CD4-positive, alpha-beta T cell (primary cell): Measurements from ENCODE around the gene IL10RB. TPM values are rescaled to one million over a fixed set of nuclear protein-coding genes. Genes with fewer than 3 reads are reported as not detected.

Experiments
- ATAC-seq: fragments of 200-7000 bp; cut with Tn5 transposase; one replicate; pipeline ENCODE4 v1.10.0; 2022; ENCODE audit warnings: mild to moderate bottlenecking; ENCODE audit not compliant: poor library complexity
- CTCF ChIA-PET: fragments of 350-600 bp; sonication (Branson Sonifier 250); formaldehyde crosslinking; loops from one replicate; lab custom pipeline; 2021; ENCODE audit warnings: antibody characterized with exemption, inconsistent platforms; lab: Charles Lee
- POLR2A ChIA-PET: fragments of 350-600 bp; sonication (Branson Sonifier 250); formaldehyde crosslinking; loops from one replicate; lab custom pipeline; 2021; ENCODE audit warnings: antibody characterized with exemption, inconsistent platforms; lab: Charles Lee
- DNase-seq, 14 experiments: peaks; one replicate each; pipeline ENCODE4 v3.0.0-alpha.2; 2013 to 2020; ENCODE audit warnings: mixed read lengths in 2 of 14
- H3K27ac ChIP-seq, 2 donors: one replicate each; pipeline versions ENCODE4 v1.5.1 to v1.7.0; 2013; ENCODE audit warnings: low read length in 2 of 2, low read depth in 1 of 2, mild to moderate bottlenecking in 1 of 2
- H3K27me3 ChIP-seq, 2 experiments: 1 replicate in 1 of 2; 2 replicates in 1 of 2; pipeline versions ENCODE4 v1.6.1 to v1.7.0; 2013; ENCODE audit warnings: low read length in 2 of 2, control low read depth in 1 of 2, mild to moderate bottlenecking in 1 of 2, moderate library complexity in 1 of 2; ENCODE audit not compliant: insufficient read depth in 2 of 2, control insufficient read depth in 1 of 2
- H3K36me3 ChIP-seq: one replicate; pipeline ENCODE4 v1.6.1; 2013; ENCODE audit warnings: low read length, control low read depth; ENCODE audit not compliant: insufficient read depth
- H3K4me1 ChIP-seq: one replicate; pipeline ENCODE4 v1.6.1; 2013; ENCODE audit warnings: low read length, control low read depth; ENCODE audit not compliant: insufficient read depth
- H3K4me3 ChIP-seq: one replicate; pipeline ENCODE4 v1.5.1; 2013; ENCODE audit warnings: mild to moderate bottlenecking, low read length, moderate library complexity
- H3K9me3 ChIP-seq, 2 experiments: 1 replicate in 1 of 2; 2 replicates in 1 of 2; pipeline versions ENCODE4 v1.6.1 to v1.7.0; 2013; ENCODE audit warnings: low read length in 2 of 2, mild to moderate bottlenecking in 2 of 2, control low read depth in 1 of 2, moderate library complexity in 1 of 2; ENCODE audit not compliant: control insufficient read depth in 1 of 2, insufficient read depth in 1 of 2
- H3K27ac Mint-ChIP-seq: one replicate; pipeline ENCODE4 v1.8.0; 2020; ENCODE audit warnings: mixed read lengths
- H3K27me3 Mint-ChIP-seq: one replicate; pipeline ENCODE4 v1.8.0; 2021; ENCODE audit warnings: mixed read lengths
- H3K36me3 Mint-ChIP-seq: one replicate; pipeline ENCODE4 v1.8.0; 2021; ENCODE audit warnings: low read depth, mixed read lengths
- H3K4me1 Mint-ChIP-seq: one replicate; pipeline ENCODE4 v1.8.0; 2021; ENCODE audit warnings: low read depth, mixed read lengths
- H3K4me3 Mint-ChIP-seq: one replicate; pipeline ENCODE4 v1.8.0; 2020; ENCODE audit warnings: mild to moderate bottlenecking, mixed read lengths
- H3K9me3 Mint-ChIP-seq: one replicate; pipeline ENCODE4 v1.8.0; 2020; ENCODE audit warnings: mixed read lengths
- intact Hi-C, 2 experiments: fragments of 100-400 bp; cut with DNase I in 1 of 2; cut with micrococcal nuclease in 1 of 2; formaldehyde crosslinking; loops; one replicate each; pipeline versions ENCODE4 v1.15.1 to v1.9.0; 2023 to 2025; cut with DNase I, micrococcal nuclease
- total RNA-seq, 174 experiments: library from RNA in 2 of 174; stranded (reverse) in 2 of 174; gene quantifications; one replicate each; pipeline ENCODE4 v1.2.3 and lab custom pipeline; 2021 to 2026
- TF ChIP-seq, protein P1 (sequence below): fragments of 200-600 bp; IDR thresholded peaks from one replicate; pipeline ENCODE4 v1.8.0; 2022; ENCODE audit warnings: antibody characterized with exemption, mild to moderate bottlenecking

The IL10RB gene
- total RNA-seq, 2 experiments from 2014 or later: 7.2 to 9.2 TPM

DNA sequence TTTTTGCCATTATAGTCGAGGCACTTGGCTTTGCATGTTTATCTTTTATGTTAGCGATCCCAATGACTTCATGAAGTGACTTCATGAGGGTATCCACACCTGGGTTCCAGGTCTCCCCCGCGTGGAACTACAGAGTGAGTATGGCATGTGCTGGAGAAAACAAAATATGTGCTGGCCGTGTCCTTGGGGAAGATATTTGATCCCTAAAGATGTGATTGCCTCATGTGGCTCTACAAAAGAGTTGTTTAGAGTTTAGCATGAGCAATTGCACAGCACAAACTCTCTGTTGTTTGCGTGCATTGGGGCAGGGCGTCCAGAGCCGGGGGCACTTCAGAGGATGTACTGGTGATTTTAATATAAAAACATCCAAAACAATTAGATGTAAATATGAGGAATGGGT, 4.8 kb downstream of the IL10RB start:
- ChIA-PET POLR2A (no interaction called here), CTCF (no interaction called here)
- Histone ChIP-seq H3K36me3 (peaks cover 48% of the 10 kb centered on the region), H3K27ac (no peak overlapping the region), H3K4me3 (no peak overlapping the region), H3K9me3 (no peaks in the 10 kb centered on the region), H3K27me3 (no peaks in the 10 kb centered on the region), H3K4me1 (peaks cover 35% of the 10 kb centered on the region)
- no peaks in the 10 kb centered on the region for H3K9me3 Mint-ChIP-seq
- ATAC-seq: no peak
- no peak for DNase-seq
- TF ChIP-seq, protein P1, sequence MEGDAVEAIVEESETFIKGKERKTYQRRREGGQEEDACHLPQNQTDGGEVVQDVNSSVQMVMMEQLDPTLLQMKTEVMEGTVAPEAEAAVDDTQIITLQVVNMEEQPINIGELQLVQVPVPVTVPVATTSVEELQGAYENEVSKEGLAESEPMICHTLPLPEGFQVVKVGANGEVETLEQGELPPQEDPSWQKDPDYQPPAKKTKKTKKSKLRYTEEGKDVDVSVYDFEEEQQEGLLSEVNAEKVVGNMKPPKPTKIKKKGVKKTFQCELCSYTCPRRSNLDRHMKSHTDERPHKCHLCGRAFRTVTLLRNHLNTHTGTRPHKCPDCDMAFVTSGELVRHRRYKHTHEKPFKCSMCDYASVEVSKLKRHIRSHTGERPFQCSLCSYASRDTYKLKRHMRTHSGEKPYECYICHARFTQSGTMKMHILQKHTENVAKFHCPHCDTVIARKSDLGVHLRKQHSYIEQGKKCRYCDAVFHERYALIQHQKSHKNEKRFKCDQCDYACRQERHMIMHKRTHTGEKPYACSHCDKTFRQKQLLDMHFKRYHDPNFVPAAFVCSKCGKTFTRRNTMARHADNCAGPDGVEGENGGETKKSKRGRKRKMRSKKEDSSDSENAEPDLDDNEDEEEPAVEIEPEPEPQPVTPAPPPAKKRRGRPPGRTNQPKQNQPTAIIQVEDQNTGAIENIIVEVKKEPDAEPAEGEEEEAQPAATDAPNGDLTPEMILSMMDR: no peak
- no peak overlapping the region for H3K4me3 Mint-ChIP-seq
- intact Hi-C loops: no loop called here
- peaks cover 73% of the 10 kb centered on the region for H3K36me3 Mint-ChIP-seq
- no peak overlapping the region for H3K27ac Mint-ChIP-seq
- no peaks in the 10 kb centered on the region for H3K27me3 Mint-ChIP-seq
- H3K4me1 Mint-ChIP-seq: peaks cover 60% of the 10 kb centered on the region

DNA sequence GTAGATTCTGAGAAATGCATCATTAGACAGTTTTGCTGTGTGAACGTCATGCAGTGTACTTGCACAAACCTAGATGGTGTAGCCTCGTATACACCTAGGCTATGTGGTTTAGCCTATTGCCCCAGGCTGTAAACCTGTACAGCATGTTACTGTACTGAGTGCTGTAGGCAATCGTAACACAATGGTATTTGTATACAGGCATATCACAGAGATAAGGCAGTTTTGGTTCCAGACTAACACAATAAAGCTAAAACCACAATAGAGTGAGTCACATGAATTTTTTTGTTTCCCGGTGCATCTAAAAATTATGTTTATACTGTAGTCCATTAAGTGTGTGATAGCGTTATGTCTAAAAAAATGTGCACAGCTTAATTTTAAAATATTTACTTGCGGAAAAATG, 6.9 kb downstream of the IL10RB start:
- H3K9me3 ChIP-seq: no peaks in the 10 kb centered on the region
- ChIA-PET CTCF (no interaction called here), POLR2A (interaction anchor here (1.1 to 2.5 kb wide), 2 partner anchors 27 to 52 kb away, joined by 3 to 8 read pairs; partner anchors contain the start of gene IFNAR1)
- H3K27me3 ChIP-seq: no peaks in the 10 kb centered on the region
- H3K4me3 Mint-ChIP-seq: no peak overlapping the region
- TF ChIP-seq, protein P1: no peak
- H3K27ac Mint-ChIP-seq: no peak overlapping the region
- no peak overlapping the region for H3K27ac ChIP-seq
- no peaks in the 10 kb centered on the region for H3K9me3 Mint-ChIP-seq
- peaks cover 79% of the 10 kb centered on the region for H3K36me3 Mint-ChIP-seq
- H3K4me1 ChIP-seq: peaks cover 21% of the 10 kb centered on the region
- peaks cover 52% of the 10 kb centered on the region for H3K4me1 Mint-ChIP-seq
- intact Hi-C loops: no loop called here
- DNase-seq (no peak), ATAC-seq (no peak)
- H3K36me3 ChIP-seq: peaks cover 62% of the 10 kb centered on the region
- no peak overlapping the region for H3K4me3 ChIP-seq
- no peaks in the 10 kb centered on the region for H3K27me3 Mint-ChIP-seq

DNA sequence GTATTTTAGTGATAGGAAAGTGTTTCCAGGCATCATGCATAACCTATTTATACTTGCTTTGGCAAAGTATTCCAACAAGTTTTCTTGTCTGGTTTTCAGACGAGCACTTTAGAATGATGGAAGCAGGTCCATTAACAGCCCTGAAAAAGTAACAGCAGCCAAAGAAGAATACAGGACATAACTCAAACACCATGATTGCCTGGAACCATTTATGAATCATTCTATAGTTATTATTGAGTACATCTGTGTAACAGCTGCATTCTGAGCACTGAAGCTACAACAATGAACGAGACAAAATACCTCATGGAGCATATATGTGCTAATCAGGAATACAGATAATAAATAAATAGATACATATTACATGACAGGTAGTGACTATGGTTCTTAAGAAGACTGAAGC, 12.6 kb downstream of the IL10RB start:
- peaks cover 76% of the 10 kb centered on the region for H3K36me3 ChIP-seq
- H3K27ac ChIP-seq: no peak overlapping the region
- Mint-ChIP-seq H3K9me3 (no peaks in the 10 kb centered on the region), H3K27me3 (no peaks in the 10 kb centered on the region), H3K36me3 (peaks cover 84% of the 10 kb centered on the region), H3K4me3 (no peak overlapping the region), H3K27ac (no peak overlapping the region), H3K4me1 (peaks cover 29% of the 10 kb centered on the region)
- H3K4me1 ChIP-seq: no peaks in the 10 kb centered on the region
- intact Hi-C loops: no loop called here
- TF ChIP-seq, protein P1: no peak
- DNase-seq (no peak), ATAC-seq (no peak)
- no peaks in the 10 kb centered on the region for H3K27me3 ChIP-seq
- POLR2A ChIA-PET: interaction anchor here (1.3 to 1.4 kb wide), 2 partner anchors 12 to 35 kb away, joined by 3 to 5 read pairs; partner anchors contain the start of gene IL10RB
- no peaks in the 10 kb centered on the region for H3K9me3 ChIP-seq
- CTCF ChIA-PET: no interaction called here
- H3K4me3 ChIP-seq: no peak overlapping the region
